GM18517 (cell line): Measurements from ENCODE around the gene CCDC57.
"Not testable (repeated sequence)": the region's sequence is repeated elsewhere in the genome, so short reads cannot be mapped to it uniquely, and the experiment has no call there.

Experiments used
- ATAC-seq: cut with Tn5 transposase; IDR thresholded peaks from one replicate; pipeline ENCODE4 v1.9.1; 2021; ENCODE audit warnings: mild to moderate bottlenecking, moderate library complexity; ENCODE audit not compliant: unreplicated experiment

CCDC57 gene

GRCh38 chr17:82205720-82206508 is 6.7 kb downstream of the CCDC57 start:
- ATAC-seq = no peak

GRCh38 chr17:82204831-82205719 is 7.6 kb downstream of the CCDC57 start:
- no peak for ATAC-seq

- ATAC-seq = no peak
These were observed 8.7 kb downstream of the CCDC57 start for GRCh38 chr17:82203920-82204319.

GRCh38 chr17:82202981-82203380 is 9.7 kb downstream of the CCDC57 start:
- ATAC-seq = no peak

GRCh38 chr17:82201498-82201910 is 11.1 kb downstream of the CCDC57 start:
- no peak for ATAC-seq

GRCh38 chr17:82200743-82201497 is 11.7 kb downstream of the CCDC57 start:
- ATAC-seq = no peak

GRCh38 chr17:82200135-82200534 is 12.5 kb downstream of the CCDC57 start:
- no peak for ATAC-seq

- no peak for ATAC-seq
These were observed 13.1 kb downstream of the CCDC57 start for GRCh38 chr17:82199496-82199895.

- no peak for ATAC-seq
These were observed 14.6 kb downstream of the CCDC57 start for GRCh38 chr17:82198092-82198491.

GRCh38 chr17:82195675-82196672 is 16.7 kb downstream of the CCDC57 start:
- ATAC-seq = no peak

- ATAC-seq = no peak
These were observed 17.9 kb downstream of the CCDC57 start for GRCh38 chr17:82194765-82195164.

GRCh38 chr17:82193520-82194220 is 19.0 kb downstream of the CCDC57 start:
- ATAC-seq = no peak

GRCh38 chr17:82193050-82193449 is 19.6 kb downstream of the CCDC57 start:
- not testable (repeated sequence) for ATAC-seq

- no peak for ATAC-seq
These were observed 24.4 kb downstream of the CCDC57 start for GRCh38 chr17:82188001-82188961.

- no peak for ATAC-seq
These were observed 25.1 kb downstream of the CCDC57 start for GRCh38 chr17:82187500-82187899.

GRCh38 chr17:82186221-82186620 is 26.4 kb downstream of the CCDC57 start:
- no peak for ATAC-seq

- ATAC-seq = no peak
These were observed 27.9 kb downstream of the CCDC57 start for GRCh38 chr17:82184761-82185160.
